Panc1 (cell line): ENCODE measurements around the gene CTNNA1.

ENCODE experiments used
- TCF7L2 ChIP-seq: IDR thresholded peaks from 2 replicates; pipeline ENCODE4 v1.6.1; 2011; ENCODE audit warnings: mild to moderate bottlenecking, low read depth, low read length, inconsistent platforms
- TF ChIP-seq, protein P1 (sequence below), 2 experiments: IDR thresholded peaks; 2 replicates each; pipeline ENCODE4 v1.6.1; 2011 to 2012; ENCODE audit warnings: low read depth in 2 of 2, control low read depth in 1 of 2, low read length in 1 of 2, mild to moderate bottlenecking in 1 of 2, moderate library complexity in 1 of 2; ENCODE audit not compliant: insufficient read depth in 1 of 2

DNA sequence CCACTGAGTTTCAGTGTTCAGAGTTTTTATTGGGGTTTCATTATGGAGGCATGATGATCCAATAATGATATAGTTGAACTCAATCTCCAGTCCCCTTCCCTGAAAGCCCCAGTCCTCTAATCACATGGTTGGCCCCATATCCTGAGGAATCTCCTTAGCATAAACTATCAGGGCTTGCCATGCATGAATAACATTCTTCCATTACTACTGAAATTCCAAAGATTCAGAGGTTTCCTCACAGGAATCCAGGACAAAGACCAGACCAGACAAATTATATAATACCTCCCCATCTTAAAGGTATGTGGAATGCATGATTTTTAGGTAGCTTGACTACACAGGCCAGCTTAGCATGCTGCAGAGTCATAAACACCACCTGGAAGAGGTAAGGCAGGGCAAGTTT is 137.4 kb downstream of the CTNNA1 start:
- TF ChIP-seq, protein P1, sequence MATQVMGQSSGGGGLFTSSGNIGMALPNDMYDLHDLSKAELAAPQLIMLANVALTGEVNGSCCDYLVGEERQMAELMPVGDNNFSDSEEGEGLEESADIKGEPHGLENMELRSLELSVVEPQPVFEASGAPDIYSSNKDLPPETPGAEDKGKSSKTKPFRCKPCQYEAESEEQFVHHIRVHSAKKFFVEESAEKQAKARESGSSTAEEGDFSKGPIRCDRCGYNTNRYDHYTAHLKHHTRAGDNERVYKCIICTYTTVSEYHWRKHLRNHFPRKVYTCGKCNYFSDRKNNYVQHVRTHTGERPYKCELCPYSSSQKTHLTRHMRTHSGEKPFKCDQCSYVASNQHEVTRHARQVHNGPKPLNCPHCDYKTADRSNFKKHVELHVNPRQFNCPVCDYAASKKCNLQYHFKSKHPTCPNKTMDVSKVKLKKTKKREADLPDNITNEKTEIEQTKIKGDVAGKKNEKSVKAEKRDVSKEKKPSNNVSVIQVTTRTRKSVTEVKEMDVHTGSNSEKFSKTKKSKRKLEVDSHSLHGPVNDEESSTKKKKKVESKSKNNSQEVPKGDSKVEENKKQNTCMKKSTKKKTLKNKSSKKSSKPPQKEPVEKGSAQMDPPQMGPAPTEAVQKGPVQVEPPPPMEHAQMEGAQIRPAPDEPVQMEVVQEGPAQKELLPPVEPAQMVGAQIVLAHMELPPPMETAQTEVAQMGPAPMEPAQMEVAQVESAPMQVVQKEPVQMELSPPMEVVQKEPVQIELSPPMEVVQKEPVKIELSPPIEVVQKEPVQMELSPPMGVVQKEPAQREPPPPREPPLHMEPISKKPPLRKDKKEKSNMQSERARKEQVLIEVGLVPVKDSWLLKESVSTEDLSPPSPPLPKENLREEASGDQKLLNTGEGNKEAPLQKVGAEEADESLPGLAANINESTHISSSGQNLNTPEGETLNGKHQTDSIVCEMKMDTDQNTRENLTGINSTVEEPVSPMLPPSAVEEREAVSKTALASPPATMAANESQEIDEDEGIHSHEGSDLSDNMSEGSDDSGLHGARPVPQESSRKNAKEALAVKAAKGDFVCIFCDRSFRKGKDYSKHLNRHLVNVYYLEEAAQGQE (IDR thresholded peaks at IDR 0.05; ENCODE audit: insufficient read depth in 1 of 2, low read depth in 2 of 2, low read length in 1 of 2): no peak
- no peak for TF ChIP-seq TCF7L2
